Activated CD4-positive, alpha-beta memory T cell treated with anti-CD3 and anti-CD28 coated beads for 36 hours (primary cell): ENCODE measurements around the gene PCP2. TPM values are rescaled to one million over a fixed set of nuclear protein-coding genes. Genes with fewer than 3 reads are reported as not detected.

Source experiments
- CTCF ChIA-PET: fragments of 350-600 bp; sonication (Branson Sonifier 250); formaldehyde crosslinking; loops from one replicate; lab custom pipeline; 2021; ENCODE audit warnings: antibody characterized with exemption, inconsistent platforms; lab: Charles Lee
- POLR2A ChIA-PET: fragments of 350-600 bp; sonication (Branson Sonifier 250); formaldehyde crosslinking; loops from one replicate; lab custom pipeline; 2021; ENCODE audit warnings: antibody characterized with exemption; lab: Charles Lee
- DNase-seq: peaks from one replicate; pipeline ENCODE4 v3.0.0-alpha.2; 2020
- H3K27ac Mint-ChIP-seq: one replicate; pipeline ENCODE4 v1.8.0; 2021; ENCODE audit warnings: mixed read lengths
- H3K27me3 Mint-ChIP-seq: one replicate; pipeline ENCODE4 v1.8.0; 2021; ENCODE audit warnings: mixed read lengths
- H3K36me3 Mint-ChIP-seq: one replicate; pipeline ENCODE4 v1.8.0; 2021; ENCODE audit warnings: mixed read lengths
- H3K4me1 Mint-ChIP-seq: one replicate; pipeline ENCODE4 v1.8.0; 2021; ENCODE audit warnings: low read depth, mixed read lengths
- H3K4me3 Mint-ChIP-seq: one replicate; pipeline ENCODE4 v1.8.0; 2021; ENCODE audit warnings: mild to moderate bottlenecking, mixed read lengths
- H3K9me3 Mint-ChIP-seq: one replicate; pipeline ENCODE4 v1.8.0; 2021; ENCODE audit warnings: mixed read lengths
- intact Hi-C: fragments of 100-400 bp; cut with micrococcal nuclease; formaldehyde crosslinking; loops from one replicate; pipeline ENCODE4 v1.15.1; 2023
- total RNA-seq, 2 experiments: library from RNA; stranded (reverse); gene quantifications; one replicate each; pipeline ENCODE4 v1.2.3, GENCODE V29; 2021

The PCP2 gene
- total RNA-seq, 2 experiments from 2014 or later = 0.41 to 0.62 TPM

GRCh38 chr19:7636317-7636690 lies 2.8 kb upstream of the PCP2 start:
- ChIA-PET CTCF (interaction anchor here (1.7 kb wide), 1 partner anchor 68 kb away, joined by 5 read pairs; no protein-coding TSS in a partner anchor), POLR2A (no interaction called here)
- Mint-ChIP-seq H3K9me3 (peaks cover 4% of the 10 kb centered on the region), H3K27ac (no peak overlapping the region), H3K36me3 (peaks cover 7% of the 10 kb centered on the region), H3K27me3 (no peaks in the 10 kb centered on the region), H3K4me1 (peaks cover 29% of the 10 kb centered on the region), H3K4me3 (peak overlapping the region; percentile 79)
- no peak for DNase-seq
- intact Hi-C loops = loop anchor here (5.0 kb wide), 2 partner anchors 46 to 286 kb away; partner anchors contain the start of genes SNAPC2 and TRAPPC5

GRCh38 chr19:7635670-7636069 lies 2.2 kb upstream of the PCP2 start:
- peaks cover 31% of the 10 kb centered on the region for H3K4me1 Mint-ChIP-seq
- no peak for DNase-seq
- intact Hi-C loops = loop anchor here (5.0 kb wide), 2 partner anchors 47 to 287 kb away; partner anchors contain the start of genes SNAPC2 and TRAPPC5
- CTCF ChIA-PET = interaction anchor here (1.7 kb wide), 2 partner anchors 45 to 67 kb away, joined by 5 read pairs; partner anchors contain the start of gene TRAPPC5
- no peak overlapping the region for H3K4me3 Mint-ChIP-seq
- POLR2A ChIA-PET = no interaction called here
- peaks cover 4% of the 10 kb centered on the region for H3K9me3 Mint-ChIP-seq
- peaks cover 7% of the 10 kb centered on the region for H3K36me3 Mint-ChIP-seq
- H3K27ac Mint-ChIP-seq = no peak overlapping the region
- H3K27me3 Mint-ChIP-seq = no peaks in the 10 kb centered on the region

GRCh38 chr19:7632340-7633203 lies 947 bp downstream of the PCP2 start:
- H3K36me3 Mint-ChIP-seq = peaks cover 9% of the 10 kb centered on the region
- H3K4me3 Mint-ChIP-seq = no peak overlapping the region
- ChIA-PET POLR2A (no interaction called here), CTCF (no interaction called here)
- intact Hi-C loops = no loop called here
- H3K9me3 Mint-ChIP-seq = no peaks in the 10 kb centered on the region
- no peak for DNase-seq
- H3K27me3 Mint-ChIP-seq = no peaks in the 10 kb centered on the region
- H3K27ac Mint-ChIP-seq = no peak overlapping the region
- peaks cover 37% of the 10 kb centered on the region for H3K4me1 Mint-ChIP-seq

- H3K36me3 Mint-ChIP-seq = peaks cover 12% of the 10 kb centered on the region
- H3K9me3 Mint-ChIP-seq = no peaks in the 10 kb centered on the region
- no peaks in the 10 kb centered on the region for H3K27me3 Mint-ChIP-seq
- DNase-seq = no peak
- H3K27ac Mint-ChIP-seq = no peak overlapping the region
- CTCF ChIA-PET = no interaction called here
- intact Hi-C loops = no loop called here
- POLR2A ChIA-PET = no interaction called here
- H3K4me3 Mint-ChIP-seq = no peak overlapping the region
- peaks cover 37% of the 10 kb centered on the region for H3K4me1 Mint-ChIP-seq
Measured at GRCh38 chr19:7631577-7631976, 1.9 kb downstream of the PCP2 start.

- Mint-ChIP-seq H3K4me1 (peaks cover 33% of the 10 kb centered on the region), H3K36me3 (peaks cover 12% of the 10 kb centered on the region), H3K27ac (peak within 1 kb of the TSS; percentile 93), H3K27me3 (no peaks in the 10 kb centered on the region), H3K4me3 (peak within 1 kb of the TSS; percentile 96), H3K9me3 (no peaks in the 10 kb centered on the region)
- POLR2A ChIA-PET = interaction anchor here (0.5 to 1.4 kb wide), 8 partner anchors 8 to 314 kb away, joined by 3 to 10 read pairs (median 4); partner anchors contain the start of genes TIMM44 and TRAPPC5
- DNase-seq = peak; percentile 97
- intact Hi-C loops = loop anchor here (1.0 kb wide), 1 partner anchor 8 kb away; the partner anchor contains the start of gene STXBP2
- CTCF ChIA-PET = interaction anchor here (0.6 to 2.7 kb wide), 5 partner anchors 23 to 821 kb away, joined by 3 to 17 read pairs (median 3); partner anchors contain the start of gene TRAPPC5
Measured at GRCh38 chr19:7629347-7630054, 4.0 kb downstream of the PCP2 start, which contains the start of the genes PET100 and XAB2. Gene PET100, plus strand, starts transcription at chr19:7629793. Its CDS starts 41 bp downstream, at chr19:7629834. Gene XAB2, minus strand, starts transcription at chr19:7629545. Its CDS starts 18 bp downstream, at chr19:7629527.

GRCh38 chr19:7628589-7629311 lies 4.8 kb downstream of the PCP2 start:
- DNase-seq = no peak
- Mint-ChIP-seq H3K27ac (peak overlapping the region; percentile 93), H3K4me1 (peaks cover 33% of the 10 kb centered on the region), H3K36me3 (peaks cover 14% of the 10 kb centered on the region), H3K4me3 (peak overlapping the region; percentile 96), H3K27me3 (no peaks in the 10 kb centered on the region), H3K9me3 (no peaks in the 10 kb centered on the region)
- ChIA-PET POLR2A (interaction anchor here (1.0 to 1.4 kb wide), 5 partner anchors 9 to 315 kb away, joined by 3 to 10 read pairs (median 4); partner anchors contain the start of genes TIMM44 and TRAPPC5), CTCF (interaction anchor here (0.6 to 2.7 kb wide), 3 partner anchors 52 to 820 kb away, joined by 3 to 17 read pairs (median 14); partner anchors contain the start of gene TRAPPC5)
- intact Hi-C loops = loop anchor here (1.0 kb wide), 1 partner anchor 9 kb away; the partner anchor contains the start of gene STXBP2

GRCh38 chr19:7627166-7627565 lies 6.4 kb downstream of the PCP2 start:
- ChIA-PET CTCF (interaction anchor here (1.5 kb wide), 1 partner anchor 59 kb away, joined by 3 read pairs; no protein-coding TSS in a partner anchor), POLR2A (no interaction called here)
- intact Hi-C loops = no loop called here
- H3K27ac Mint-ChIP-seq = no peak overlapping the region
- DNase-seq = no peak
- no peaks in the 10 kb centered on the region for H3K9me3 Mint-ChIP-seq
- H3K36me3 Mint-ChIP-seq = peaks cover 22% of the 10 kb centered on the region
- H3K4me1 Mint-ChIP-seq = peaks cover 33% of the 10 kb centered on the region
- H3K4me3 Mint-ChIP-seq = peak overlapping the region; percentile 1
- no peaks in the 10 kb centered on the region for H3K27me3 Mint-ChIP-seq

- ChIA-PET POLR2A (no interaction called here), CTCF (no interaction called here)
- Mint-ChIP-seq H3K4me3 (no peak overlapping the region), H3K27me3 (no peaks in the 10 kb centered on the region), H3K36me3 (peaks cover 29% of the 10 kb centered on the region), H3K9me3 (no peaks in the 10 kb centered on the region), H3K27ac (no peak overlapping the region), H3K4me1 (peaks cover 32% of the 10 kb centered on the region)
- DNase-seq = no peak
- intact Hi-C loops = no loop called here
Measured at GRCh38 chr19:7625763-7626372, 7.7 kb downstream of the PCP2 start.

GRCh38 chr19:7624810-7625209 lies 8.7 kb downstream of the PCP2 start:
- POLR2A ChIA-PET = no interaction called here
- intact Hi-C loops = no loop called here
- CTCF ChIA-PET = no interaction called here
- Mint-ChIP-seq H3K4me3 (no peak overlapping the region), H3K27me3 (no peaks in the 10 kb centered on the region), H3K9me3 (no peaks in the 10 kb centered on the region), H3K4me1 (peaks cover 24% of the 10 kb centered on the region), H3K27ac (no peak overlapping the region), H3K36me3 (peaks cover 31% of the 10 kb centered on the region)
- DNase-seq = no peak

- ChIA-PET CTCF (interaction anchor here (0.7 to 0.8 kb wide), 2 partner anchors 56 to 175 kb away, joined by 3 read pairs; no protein-coding TSS in a partner anchor), POLR2A (no interaction called here)
- Mint-ChIP-seq H3K4me1 (peaks cover 18% of the 10 kb centered on the region), H3K9me3 (no peaks in the 10 kb centered on the region), H3K4me3 (no peak overlapping the region), H3K36me3 (peaks cover 25% of the 10 kb centered on the region), H3K27me3 (no peaks in the 10 kb centered on the region), H3K27ac (no peak overlapping the region)
- no peak for DNase-seq
- intact Hi-C loops = no loop called here
Measured at GRCh38 chr19:7623725-7624603, 9.6 kb downstream of the PCP2 start.
